Aorta (tissue), 5 donors: Measurements from ENCODE around the gene TMEM185A. TPM values are rescaled to one million over a fixed set of nuclear protein-coding genes. Genes with fewer than 3 reads are reported as not detected.
"Not testable (repeated sequence)": the region's sequence is repeated elsewhere in the genome, so short reads cannot be mapped to it uniquely, and the experiment has no call there.

Experiments
- ATAC-seq: fragments of 200-7000 bp; cut with Tn5 transposase; one replicate; pipeline ENCODE4 v1.9.1; 2022; ENCODE audit warnings: moderate library complexity; ENCODE audit not compliant: low FRiP score
- DNase-seq, 2 donors: peaks; one replicate each; pipeline ENCODE4 v3.0.0-alpha.2; 2020
- H3K27ac ChIP-seq, 2 donors: one replicate each; pipeline ENCODE4 v1.5.1; 2013; ENCODE audit warnings: low read length in 2 of 2, mild to moderate bottlenecking in 2 of 2, moderate library complexity in 2 of 2, control low read depth in 1 of 2, inconsistent platforms in 1 of 2, low read depth in 1 of 2
- H3K27me3 ChIP-seq, 2 donors: one replicate each; pipeline ENCODE4 v1.6.1; 2013; ENCODE audit warnings: control low read depth in 1 of 2, low read length in 1 of 2, mild to moderate bottlenecking in 1 of 2, moderate library complexity in 1 of 2; ENCODE audit not compliant: insufficient read depth in 2 of 2, control insufficient read depth in 1 of 2
- H3K36me3 ChIP-seq, 2 donors: one replicate each; pipeline ENCODE4 v1.6.1; 2013; ENCODE audit warnings: control low read depth in 1 of 2, low read length in 1 of 2, mild to moderate bottlenecking in 1 of 2; ENCODE audit not compliant: insufficient read depth in 2 of 2, control insufficient read depth in 1 of 2
- H3K4me1 ChIP-seq, 2 donors: one replicate each; pipeline ENCODE4 v1.6.1; 2013; ENCODE audit warnings: low read length in 2 of 2, control low read depth in 1 of 2, mild to moderate bottlenecking in 1 of 2, moderate library complexity in 1 of 2; ENCODE audit not compliant: insufficient read depth in 2 of 2, control insufficient read depth in 1 of 2
- H3K4me3 ChIP-seq, 2 donors: one replicate each; pipeline ENCODE4 v1.5.1; 2013; ENCODE audit warnings: low read length in 2 of 2, control low read depth in 1 of 2, mild to moderate bottlenecking in 1 of 2
- H3K9me3 ChIP-seq: one replicate; pipeline ENCODE4 v1.6.1; 2013; ENCODE audit warnings: mild to moderate bottlenecking, low read length; ENCODE audit not compliant: control insufficient read depth
- WGBS, 2 donors: extraction: QIAGEN DNeasy Blood & Tissue Kit; methylation state at CpG; one replicate each; pipeline ENCODE4 v1.1.7; 2013; 5-methylcytosine and 5-hydroxymethylcytosine counted together
- intact Hi-C, 2 donors: fragments of 100-400 bp; cut with DNase I; formaldehyde crosslinking; loops; one replicate each; pipeline versions ENCODE4 v1.14.2 to v1.15.0; 2022
- long read RNA-seq, 2 donors: library from polyadenylated mRNA; unstranded; transcript quantifications; one replicate each; pipeline ENCODE4 v2.0.0, GENCODE V29; 2020 to 2021
- polyA plus RNA-seq, 2 donors: library from polyadenylated mRNA; stranded (reverse); fragments of 200-250 nt; gene quantifications; one replicate each; pipeline ENCODE4 v1.2.3, GENCODE V29; 2013
- total RNA-seq, 2 donors: library from RNA; stranded (reverse); fragmentation: NEBNext Ultra II Directional; extraction: Animal tissue kit (Norgen Biotek cat#: 25700); gene quantifications; one replicate each; pipeline ENCODE4 v1.2.1, GENCODE V29; 2021
- donor health status: healthy with polysubstance abuse.
- donor health status: Bipolar disorder and iron deficiency.
- donor health status: DM: no; HTN: no; CAD: no.
- donor health status: DM: no; HTN: no; CAD: no.
- donor health status: DM: yes; HTN: yes; CAD: no.

TMEM185A gene
- total RNA-seq (10 to 100 TPM; 22.7 to 34.6 TPM), polyA plus RNA-seq (10 to 100 TPM in 1 of 2 donors, 1 to 10 TPM in 1; 5.5 to 22.0 TPM)
- long read RNA-seq, donor 1, transcript TMEM185A-207 (7 exons, 2,840 nt), result major isoform, 7 of 18 reads
- long read RNA-seq, donor 1, partial matches to known transcripts, result 1 of 18 reads
- long read RNA-seq, donor 1, other reads (novel, unspliced or antisense), result 6 of 18 reads
- long read RNA-seq, donor 2, transcript TMEM185A-207 (7 exons, 2,840 nt), result major isoform, 9 of 15 reads
- long read RNA-seq, donor 2, partial matches to known transcripts, result 0 of 15 reads
- long read RNA-seq, donor 2, other reads (novel, unspliced or antisense), result 2 of 15 reads

DNA sequence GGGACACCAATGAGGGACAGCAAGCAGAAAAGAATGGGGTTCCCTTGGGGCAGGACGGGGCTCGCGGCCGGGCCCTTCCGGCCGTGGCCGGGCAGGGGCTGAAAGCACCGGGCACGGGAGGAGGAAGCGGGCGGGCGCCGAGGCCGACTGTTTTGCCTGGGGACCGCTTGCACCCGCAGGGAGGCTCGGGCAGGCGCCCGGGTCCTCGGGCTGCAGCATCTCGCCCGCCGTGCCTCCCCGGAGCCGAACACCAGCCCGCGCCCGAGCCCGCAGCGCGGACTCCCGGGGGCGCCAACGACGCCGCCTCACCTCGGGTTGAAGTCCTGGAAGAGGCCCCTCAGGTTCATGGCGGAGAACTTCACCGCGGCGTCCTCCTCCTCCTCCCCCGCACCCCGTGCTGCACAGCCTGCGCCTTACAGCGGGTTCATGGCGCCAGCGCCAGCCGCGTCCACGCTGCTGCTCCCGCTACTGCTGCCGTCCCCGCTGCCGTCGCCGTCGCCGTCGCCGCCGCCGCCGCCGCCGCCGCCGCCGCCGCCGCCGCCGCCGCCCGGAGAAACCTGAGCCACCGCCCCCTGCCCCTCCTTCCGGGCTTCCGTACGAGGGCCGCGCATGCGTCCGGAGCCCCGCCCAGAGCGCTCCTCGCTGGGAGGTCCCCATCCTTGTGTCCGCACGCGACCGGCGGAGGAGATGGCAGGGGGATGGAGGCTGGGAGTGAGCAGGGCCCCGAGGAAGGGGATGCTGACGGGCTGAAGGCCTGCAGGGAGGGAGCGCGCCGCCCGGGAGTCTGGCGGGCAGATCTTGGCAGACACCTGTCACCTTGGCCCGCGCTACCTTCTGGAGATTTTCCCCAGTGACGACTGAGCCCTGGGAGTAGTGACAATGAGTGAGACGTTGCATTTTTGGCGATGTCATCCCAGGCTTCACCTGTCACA is at the start of gene TMEM185A:
Gene TMEM185A (minus strand): TSS at position 559 of the 932 bp plus-strand sequence. CDS start 212 bp downstream, at position 347.
- no peaks in the 10 kb centered on the region for H3K36me3 ChIP-seq
- peak within 1 kb of the TSS; percentile 27 to 82 for H3K4me3 ChIP-seq
- 0 to 31% methylated on average over 71 to 102 of the region's 102 CpGs for WGBS, 2 donors
- no peaks in the 10 kb centered on the region for H3K27me3 ChIP-seq
- H3K4me1 ChIP-seq, result no peaks in the 10 kb centered on the region
- ATAC-seq (peak; percentile 81), DNase-seq (peak; percentile 75 to 91)
- no peak within 1 kb of the TSS for H3K27ac ChIP-seq
- no peaks in the 10 kb centered on the region for H3K9me3 ChIP-seq
- intact Hi-C loops, result loop anchor here in 1 of 2 donors (5.0 to 10.0 kb wide), 2 partner anchors 67 to 109 kb away; no protein-coding TSS in a partner anchor

- H3K4me3 ChIP-seq, result no peak overlapping the region
- no peaks in the 10 kb centered on the region for H3K27me3 ChIP-seq
- no peaks in the 10 kb centered on the region for H3K4me1 ChIP-seq
- DNase-seq, result no peak
- 76 to 88% methylated on average over 2 of the region's 2 CpGs for WGBS, 2 donors
- ATAC-seq, result no peak
- no peaks in the 10 kb centered on the region for H3K36me3 ChIP-seq
- intact Hi-C loops, result loop anchor here in 1 of 2 donors (10.0 kb wide), 1 partner anchor 84 kb away; no protein-coding TSS in a partner anchor
- H3K27ac ChIP-seq, result no peak overlapping the region
- no peaks in the 10 kb centered on the region for H3K9me3 ChIP-seq
Measured at GRCh38 chrX:149681182-149681581, 49.6 kb upstream of the TMEM185A start.

GRCh38 chrX:149679164-149679678 is 47.6 kb upstream of the TMEM185A start:
- H3K4me1 ChIP-seq, H3K27me3 ChIP-seq, DNase-seq, intact Hi-C loops, H3K27ac ChIP-seq, H3K9me3 ChIP-seq, ATAC-seq, H3K4me3 ChIP-seq, H3K36me3 ChIP-seq: not testable (repeated sequence)
- WGBS, 2 donors, result no CpG with 5 or more reads among the region's 4 CpGs

GRCh38 chrX:149675554-149675953 is 44.0 kb upstream of the TMEM185A start:
- intact Hi-C loops, H3K4me1 ChIP-seq, H3K27ac ChIP-seq, H3K4me3 ChIP-seq, H3K36me3 ChIP-seq, H3K9me3 ChIP-seq, DNase-seq, ATAC-seq, H3K27me3 ChIP-seq: not testable (repeated sequence)
- WGBS, 2 donors, result no CpG with 5 or more reads among the region's 8 CpGs

DNA sequence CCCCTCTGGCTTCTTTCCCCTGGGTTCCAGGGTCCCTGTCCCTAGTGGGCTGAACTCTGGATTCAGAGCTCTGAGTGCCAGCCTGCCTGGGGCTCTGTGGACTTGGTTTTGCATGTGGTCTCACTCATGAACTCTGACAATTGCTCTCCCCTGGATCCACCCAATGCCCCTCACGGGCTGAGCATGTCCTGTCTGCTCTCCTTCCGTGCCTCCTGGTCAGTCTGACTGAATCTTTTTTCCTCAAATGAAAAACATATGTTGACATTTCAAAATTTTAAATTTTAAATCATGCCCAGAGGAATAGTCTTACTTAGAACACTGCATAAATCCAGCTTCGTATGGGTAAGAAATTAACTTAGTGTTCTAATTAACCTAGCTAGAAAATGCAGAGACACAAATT is 43.5 kb upstream of the TMEM185A start:
- H3K27ac ChIP-seq, H3K27me3 ChIP-seq, H3K36me3 ChIP-seq, H3K4me1 ChIP-seq, H3K4me3 ChIP-seq, ATAC-seq, H3K9me3 ChIP-seq, DNase-seq, intact Hi-C loops: not testable (repeated sequence)
- no CpG with 5 or more reads among the region's 3 CpGs for WGBS, 2 donors

DNA sequence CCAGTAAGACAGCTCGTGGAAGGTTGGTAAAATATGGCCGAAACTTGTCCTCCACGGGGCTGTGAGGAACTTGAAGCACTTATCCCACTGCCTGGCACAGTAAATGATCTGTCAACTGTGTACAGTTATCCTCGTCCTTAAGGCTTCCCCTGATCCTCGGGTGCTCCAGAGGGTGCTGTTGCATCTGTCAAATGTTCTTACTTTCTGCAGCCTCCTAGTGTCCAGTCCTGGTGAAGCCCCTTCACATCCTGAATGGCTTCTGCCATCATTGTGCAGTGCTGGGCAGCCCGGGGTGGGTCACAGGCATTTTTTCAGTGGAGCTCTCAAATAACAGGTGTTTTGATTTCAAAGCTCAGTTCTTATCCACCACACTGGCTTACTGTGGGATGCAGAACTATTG is 29.0 kb upstream of the TMEM185A start:
- H3K27me3 ChIP-seq, H3K27ac ChIP-seq, H3K36me3 ChIP-seq, intact Hi-C loops, DNase-seq, H3K9me3 ChIP-seq, H3K4me1 ChIP-seq, H3K4me3 ChIP-seq, ATAC-seq: not testable (repeated sequence)
- 35 to 73% methylated on average over 1 of the region's 6 CpGs for WGBS, 2 donors

GRCh38 chrX:149656260-149656884 is 24.8 kb upstream of the TMEM185A start:
- H3K4me1 ChIP-seq, intact Hi-C loops, H3K27me3 ChIP-seq, DNase-seq, ATAC-seq, H3K36me3 ChIP-seq, H3K9me3 ChIP-seq, H3K4me3 ChIP-seq, H3K27ac ChIP-seq: not testable (repeated sequence)
- 17 to 50% methylated on average over 1 of the region's 5 CpGs for WGBS, 2 donors

DNA sequence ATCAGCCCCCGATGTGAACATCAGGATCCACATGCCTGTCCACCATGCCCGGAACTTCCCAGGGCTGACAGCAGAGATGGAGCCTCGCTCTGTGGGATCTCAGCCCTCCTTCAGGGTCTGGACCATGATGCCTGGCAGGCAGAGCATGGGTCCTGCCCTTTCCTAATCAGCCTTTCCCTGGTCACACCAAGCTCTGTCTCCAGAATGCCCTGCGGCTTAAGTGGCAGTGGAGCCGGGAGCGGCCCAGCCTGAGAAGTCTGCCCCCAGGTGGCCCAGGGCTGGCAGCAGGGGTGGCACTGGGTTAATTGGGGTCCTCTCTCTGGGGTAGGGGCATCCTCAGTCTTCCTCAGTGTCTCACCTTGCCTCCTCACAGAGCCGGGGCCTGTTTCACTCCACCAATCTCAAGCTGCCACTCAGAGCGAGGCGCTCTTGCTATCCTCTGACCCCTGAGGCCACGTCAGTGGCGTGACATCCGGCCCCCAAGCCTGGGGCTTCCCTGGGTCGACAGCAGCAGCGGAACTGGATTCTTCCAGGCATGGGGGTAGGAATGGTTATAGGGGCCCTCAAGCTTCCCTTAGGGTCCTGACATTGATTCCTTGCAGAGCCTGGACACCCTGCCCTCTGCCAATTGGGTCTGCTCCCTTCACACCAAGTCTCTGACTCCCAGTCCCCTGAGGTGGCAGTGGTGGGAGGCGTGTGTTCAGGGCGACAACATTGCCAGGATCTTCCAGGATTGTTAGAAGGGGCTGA is 20.8 kb upstream of the TMEM185A start:
- WGBS, 2 donors, result 71 to 83% methylated on average over 16 of the region's 16 CpGs
- ATAC-seq, result no peak
- H3K27me3 ChIP-seq, result no peaks in the 10 kb centered on the region
- H3K4me3 ChIP-seq, result no peak overlapping the region
- intact Hi-C loops, result no loop called here
- no peaks in the 10 kb centered on the region for H3K36me3 ChIP-seq
- H3K27ac ChIP-seq, result no peak overlapping the region
- DNase-seq, result no peak
- H3K9me3 ChIP-seq, result no peaks in the 10 kb centered on the region
- H3K4me1 ChIP-seq, result no peaks in the 10 kb centered on the region
